ENCODE data around the gene SPC25.
A peak's percentile ranks its signal among the peaks of the same experiment; 100 is the strongest.

The SPC25 gene

GRCh38 chr2:168913495-168913894, 23.3 kb upstream of the SPC25 start:
- DNase-seq (ENCODE audit: low read depth), result no peak
- no peak for TF ChIP-seq CTCF (IDR thresholded peaks at IDR 0.05; ENCODE audit: low read length, missing control alignments)
- no peak overlapping the region for H3K4me3 ChIP-seq (replicated peaks; ENCODE audit: low read depth, low read length)

- DNase-seq (ENCODE audit: low read depth), result peak; percentile 31
- peak overlapping the region; percentile 21 for H3K4me3 ChIP-seq (replicated peaks; ENCODE audit: low read depth, low read length)
- TF ChIP-seq CTCF (IDR thresholded peaks at IDR 0.05; ENCODE audit: low read length, missing control alignments), result no peak
These were observed 22.7 kb upstream of the SPC25 start for GRCh38 chr2:168912901-168913369.

- no peak for TF ChIP-seq CTCF (IDR thresholded peaks at IDR 0.05; ENCODE audit: low read length, missing control alignments)
- peak overlapping the region; percentile 21 for H3K4me3 ChIP-seq (replicated peaks; ENCODE audit: low read depth, low read length)
- DNase-seq (ENCODE audit: low read depth), result no peak
These were observed 22.2 kb upstream of the SPC25 start for GRCh38 chr2:168912466-168912865.

- no peak for TF ChIP-seq CTCF (IDR thresholded peaks at IDR 0.05; ENCODE audit: low read length, missing control alignments)
- no peak for DNase-seq (ENCODE audit: low read depth)
- H3K4me3 ChIP-seq (replicated peaks; ENCODE audit: low read depth, low read length), result no peak overlapping the region
These were observed 20.1 kb upstream of the SPC25 start for GRCh38 chr2:168910330-168910729.

- H3K4me3 ChIP-seq (replicated peaks; ENCODE audit: low read depth, low read length), result no peak overlapping the region
- no peak for DNase-seq (ENCODE audit: low read depth)
- TF ChIP-seq CTCF (IDR thresholded peaks at IDR 0.05; ENCODE audit: low read length, missing control alignments), result no peak
These were observed 17.9 kb upstream of the SPC25 start for GRCh38 chr2:168907940-168908662.

GRCh38 chr2:168904358-168904757, 14.1 kb upstream of the SPC25 start:
- TF ChIP-seq CTCF (IDR thresholded peaks at IDR 0.05; ENCODE audit: low read length, missing control alignments), result no peak
- no peak overlapping the region for H3K4me3 ChIP-seq (replicated peaks; ENCODE audit: low read depth, low read length)
- no peak for DNase-seq (ENCODE audit: low read depth)

GRCh38 chr2:168903888-168904287, 13.7 kb upstream of the SPC25 start:
- no peak overlapping the region for H3K4me3 ChIP-seq (replicated peaks; ENCODE audit: low read depth, low read length)
- no peak for DNase-seq (ENCODE audit: low read depth)
- no peak for TF ChIP-seq CTCF (IDR thresholded peaks at IDR 0.05; ENCODE audit: low read length, missing control alignments)

Measured in fibroblast of pulmonary artery (primary cell).